HepG2 (cell line): Measurements from ENCODE around the gene SPTA1.

Experiments used
- DPF2 ChIP-seq: sonication (generic); formaldehyde crosslinking; IDR thresholded peaks from 2 replicates; pipeline ENCODE4 v1.4.0; 2020; ENCODE audit warnings: mild to moderate bottlenecking, low read depth, missing genetic modification reagents, borderline replicate concordance
- MYC ChIP-seq: sonication (generic); formaldehyde crosslinking; IDR thresholded peaks from 2 replicates; pipeline ENCODE4 v1.9.0; 2021; ENCODE audit warnings: missing genetic modification reagents, borderline replicate concordance
- NR2F1 ChIP-seq, 2 experiments: fragments of 450-650 bp in 1 of 2; formaldehyde crosslinking in 1 of 2; IDR thresholded peaks; 2 replicates each; pipeline versions ENCODE4 v1.5.0 to v1.6.1; 2016 to 2020; ENCODE audit warnings: mild to moderate bottlenecking in 1 of 2, missing compliant biosample characterization in 1 of 2, missing genetic modification reagents in 1 of 2, moderate library complexity in 1 of 2
- TBP ChIP-seq: sonication (generic); formaldehyde crosslinking; IDR thresholded peaks from 2 replicates; pipeline ENCODE4 v1.5.0; 2020; ENCODE audit warnings: missing genetic modification reagents
- TGIF2 ChIP-seq: IDR thresholded peaks from 2 replicates; pipeline ENCODE4 v1.6.1; 2016; ENCODE audit warnings: control low read depth, missing compliant biosample characterization
- U2AF2 ChIP-seq: fragments of 200-400 bp; formaldehyde crosslinking; IDR thresholded peaks from 2 replicates; pipeline ENCODE4 v1.6.1; 2017; ENCODE audit warnings: low read depth, mild to moderate bottlenecking, low read length
- ZFP36 ChIP-seq: fragments of 150-350 bp; IDR thresholded peaks from 2 replicates; pipeline ENCODE4 v1.6.1; 2018; ENCODE audit warnings: borderline replicate concordance, low read length, low read depth; ENCODE audit not compliant: partially characterized antibody

- TF ChIP-seq NR2F1 (CRISPR knock-in tag; IDR thresholded peaks at IDR 0.05): no peak
- no peak for TF ChIP-seq U2AF2
- no peak for TF ChIP-seq TGIF2 (CRISPR knock-in tag)
- TF ChIP-seq MYC: no peak
- no peak for TF ChIP-seq TBP (CRISPR knock-in tag)
- TF ChIP-seq ZFP36: no peak
- TF ChIP-seq DPF2: no peak
Observed at GRCh38 chr1:158700552-158700951, 14.0 kb upstream of the SPTA1 start, which contains the start of gene OR6K2.
